Breast epithelium (tissue), 3 donors: ENCODE results near the gene IQCH.

Experiments
- CTCF ChIP-seq, 3 donors: fragments of 450-650 bp; IDR thresholded peaks; one replicate each; pipeline ENCODE4 v1.5.1; 2016 to 2017; ENCODE audit warnings: antibody characterized with exemption in 3 of 3, mild to moderate bottlenecking in 3 of 3, moderate library complexity in 3 of 3
- POLR2AphosphoS5 ChIP-seq, 3 donors: sonication (generic); formaldehyde crosslinking; IDR thresholded peaks; one replicate each; pipeline ENCODE4 v1.6.1; 2017; ENCODE audit warnings: antibody characterized with exemption in 3 of 3

DNA sequence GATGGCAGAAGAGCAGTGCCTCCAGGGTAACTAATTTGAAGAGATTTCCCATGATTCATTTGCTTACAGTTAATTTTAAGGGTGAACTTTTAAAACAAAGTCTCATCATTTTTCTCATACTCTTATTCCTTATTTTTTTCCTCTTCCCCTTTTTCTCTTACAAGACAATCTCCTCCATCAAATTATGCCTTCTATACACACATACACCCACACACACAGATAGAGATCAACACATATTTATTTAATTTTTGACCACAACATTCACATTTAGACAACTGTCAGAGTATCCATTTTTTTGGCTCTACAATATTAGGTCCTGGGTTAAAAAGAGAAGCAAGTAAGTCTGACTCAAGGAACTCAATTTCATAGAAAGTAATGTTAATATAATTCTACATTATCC is 37.7 kb upstream of the IQCH start:
- TF ChIP-seq CTCF (IDR thresholded peaks at IDR 0.05) = no peak
- no peak for TF ChIP-seq POLR2AphosphoS5 (IDR thresholded peaks at IDR 0.05)
